A549 (cell line): Measurements from ENCODE around the gene SLC7A4. TPM values are rescaled to one million over a fixed set of nuclear protein-coding genes. Genes with fewer than 3 reads are reported as not detected.
"Not testable (repeated sequence)": the region's sequence is repeated elsewhere in the genome, so short reads cannot be mapped to it uniquely, and the experiment has no call there.

Experiments
- ATAC-seq, 2 experiments: fragments of 200-7000 bp in 1 of 2; fragments of >200 bp in 1 of 2; cut with Nextera tagmentation in 1 of 2; cut with Tn5 transposase in 1 of 2; 3 replicates each; pipeline versions ENCODE4 v1.8.0 to v1.9.1; 2018 to 2020; ENCODE audit warnings: mild to moderate bottlenecking in 1 of 2, moderate library complexity in 1 of 2
- CTCF ChIA-PET: fragments of 300-600 bp; sonication (Branson Sonifier 250); formaldehyde crosslinking; extraction: SDS; loops from one replicate; lab custom pipeline; 2021; ENCODE audit warnings: antibody characterized with exemption, inconsistent platforms; lab: Yijun Ruan, JAX
- POLR2A ChIA-PET: fragments of 350-600 bp; formaldehyde crosslinking; extraction: SDS; loops from one replicate; lab custom pipeline; 2021; ENCODE audit warnings: antibody characterized with exemption, inconsistent platforms; lab: Yijun Ruan, JAX
- DNase-seq, 2 experiments: peaks; one replicate each; pipeline versions ENCODE4 v3.0.0 to v3.0.0-alpha.2; 2011 to 2016; ENCODE audit warnings: low read depth in 1 of 2, low spot score in 1 of 2
- FAIRE-seq: peaks from 2 replicates; lab custom pipeline; 2011; peaks lifted over from hg19 to GRCh38; lab: Jason Lieb, UNC
- H3K27ac ChIP-seq, 2 experiments: fragments of >200 bp; sonication (Bioruptor Twin); formaldehyde crosslinking; 3 replicates each; pipeline ENCODE4 v1.5.1; 2016 to 2017
- H3K4me1 ChIP-seq: fragments of >200 bp; sonication (Bioruptor Twin); formaldehyde crosslinking; 3 replicates; pipeline ENCODE4 v1.6.1; 2016
- H3K4me2 ChIP-seq: fragments of >200 bp; sonication (Bioruptor Twin); formaldehyde crosslinking; 3 replicates; pipeline ENCODE4 v1.6.1; 2016
- H3K4me3 ChIP-seq: fragments of >200 bp; sonication (Bioruptor Twin); formaldehyde crosslinking; 3 replicates; pipeline ENCODE4 v1.5.1; 2016
- H3K9me3 ChIP-seq: fragments of >200 bp; sonication (Bioruptor Twin); formaldehyde crosslinking; 3 replicates; pipeline ENCODE4 v1.6.1; 2016
- ATOH8 ChIP-seq: fragments of 250-450 bp; sonication (Bioruptor Pico); IDR thresholded peaks from 2 replicates; pipeline ENCODE4 v1.5.0; 2020; ENCODE audit warnings: low read depth, mild to moderate bottlenecking, moderate library complexity
- EHMT2 ChIP-seq: fragments of 200-600 bp; sonication (generic); IDR thresholded peaks from 2 replicates; pipeline ENCODE4 v1.6.1; 2016; ENCODE audit warnings: antibody characterized with exemption, low read depth, mild to moderate bottlenecking, moderate library complexity
- EP300 ChIP-seq, 2 experiments: fragments of >200 bp; sonication (Bioruptor Twin); formaldehyde crosslinking; IDR thresholded peaks; 2 replicates in 1 of 2; 3 replicates in 1 of 2; pipeline ENCODE4 v1.6.1; 2016 to 2017
- ESRRA ChIP-seq: fragments of 150-350 bp; IDR thresholded peaks from 2 replicates; pipeline ENCODE4 v1.6.1; 2014; ENCODE audit warnings: mild to moderate bottlenecking, low read length, borderline replicate concordance
- HDAC2 ChIP-seq: fragments of 200-600 bp; sonication (generic); IDR thresholded peaks from 2 replicates; pipeline ENCODE4 v1.6.1; 2016
- JUNB ChIP-seq: fragments of >200 bp; sonication (Bioruptor Twin); formaldehyde crosslinking; IDR thresholded peaks from 2 replicates; pipeline ENCODE4 v1.6.1; 2016
- MAFK ChIP-seq: fragments of 450-650 bp; IDR thresholded peaks from 2 replicates; pipeline ENCODE4 v1.6.1; 2014; ENCODE audit not compliant: partially characterized antibody
- MAX ChIP-seq: IDR thresholded peaks from 2 replicates; pipeline ENCODE4 v1.6.1; 2012
- MAZ ChIP-seq: fragments of 150-350 bp; IDR thresholded peaks from 2 replicates; pipeline ENCODE4 v1.6.1; 2014; ENCODE audit warnings: antibody characterized with exemption, low read depth, low read length, borderline replicate concordance
- POLR2A ChIP-seq: IDR thresholded peaks from 2 replicates; pipeline ENCODE4 v1.6.1; 2012; ENCODE audit warnings: mild to moderate bottlenecking, low read length
- POLR2AphosphoS2 ChIP-seq: conservative IDR thresholded peaks from 2 replicates; pipeline ENCODE4 v1.6.1; 2012; ENCODE audit warnings: low read length, improper control_type of control experiment, inconsistent platforms
- RCOR1 ChIP-seq: fragments of 150-350 bp; IDR thresholded peaks from 2 replicates; pipeline ENCODE4 v1.6.1; 2014; ENCODE audit warnings: antibody characterized with exemption, low read length, low read depth
- REST ChIP-seq: fragments of 200-600 bp; sonication (generic); IDR thresholded peaks from 2 replicates; pipeline ENCODE4 v1.6.1; 2016; ENCODE audit warnings: antibody characterized with exemption, mild to moderate bottlenecking, moderate library complexity
- ZFP36 ChIP-seq: fragments of 450-650 bp; IDR thresholded peaks from 2 replicates; pipeline ENCODE4 v1.6.1; 2014; ENCODE audit warnings: borderline replicate concordance; ENCODE audit not compliant: partially characterized antibody
- WGBS: methylation state at CpG from one replicate; pipeline ENCODE4 v1.1.6; 2017; ENCODE audit errors: missing lambda C conversion rate; 5-methylcytosine and 5-hydroxymethylcytosine counted together
- polyA plus RNA-seq, 4 experiments: library from polyadenylated mRNA; depleted of rRNA in 3 of 4; stranded (reverse); fragments of >200 nt; fragmentation: RNase III in 1 of 4; extraction: RNeasy Plus Mini Kit Qiagen cat#74134 plus additional on column Dnase treatment in 1 of 4; gene quantifications; 2 replicates in 3 of 4; 3 replicates in 1 of 4; pipeline ENCODE4 v1.2.3, GENCODE V29; 2011 to 2017
- TF ChIP-seq, protein P1 (sequence below): fragments of >200 bp; sonication (Bioruptor Twin); formaldehyde crosslinking; IDR thresholded peaks from 2 replicates; pipeline ENCODE4 v1.6.1; 2016
- TF ChIP-seq, protein P2 (sequence below): fragments of >200 bp; sonication (Bioruptor Twin); formaldehyde crosslinking; IDR thresholded peaks from 3 replicates; pipeline ENCODE4 v1.6.1; 2016

The SLC7A4 gene
- polyA plus RNA-seq, 2 of the 4 experiments (the other 2 are of a cell fraction): not detected

DNA sequence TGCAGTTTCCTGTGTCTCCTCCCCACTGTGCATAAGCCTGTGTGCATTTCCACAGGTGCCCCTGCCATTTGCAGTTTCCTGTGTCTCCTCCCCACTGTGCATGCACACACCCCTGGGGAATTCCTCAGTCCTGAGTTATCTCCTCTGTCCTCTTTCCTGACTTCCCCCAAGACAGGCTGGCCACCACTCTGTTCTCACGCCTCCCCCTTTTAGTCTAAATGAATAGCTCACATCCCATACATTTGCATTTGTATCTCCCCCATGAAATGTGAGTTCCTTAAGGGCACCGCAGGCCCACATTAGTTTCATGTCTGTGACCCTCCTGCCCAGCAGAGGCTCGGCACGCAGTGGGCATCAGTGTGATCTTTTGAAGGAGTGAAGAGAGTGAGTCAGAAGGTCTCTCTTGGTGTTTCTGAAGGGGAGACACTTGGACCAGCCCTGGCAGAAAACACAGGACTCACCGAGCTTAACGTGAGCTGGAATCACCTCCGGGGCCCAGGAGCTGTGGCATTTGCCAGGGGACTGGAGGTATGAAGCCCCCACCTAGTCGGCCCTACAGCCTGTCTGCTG, 19.6 kb upstream of the SLC7A4 start (continued):
- TF ChIP-seq REST (no peak), ATOH8 (CRISPR knock-in tag) (no peak), EP300 (IDR thresholded peaks at IDR 0.05) (no peak), ZFP36 (no peak)
- TF ChIP-seq, protein P1, sequence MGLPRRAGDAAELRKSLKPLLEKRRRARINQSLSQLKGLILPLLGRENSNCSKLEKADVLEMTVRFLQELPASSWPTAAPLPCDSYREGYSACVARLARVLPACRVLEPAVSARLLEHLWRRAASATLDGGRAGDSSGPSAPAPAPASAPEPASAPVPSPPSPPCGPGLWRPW: no peak

- no peak overlapping the region for H3K27ac ChIP-seq
- H3K4me3 ChIP-seq: no peak overlapping the region
- ATAC-seq (no peak), DNase-seq (no peak)
- ChIA-PET POLR2A (no interaction called here), CTCF (interaction anchor here (0.9 kb wide), 1 partner anchor 52 kb away, joined by 4 read pairs; no protein-coding TSS in a partner anchor)
- no peaks in the 10 kb centered on the region for H3K4me1 ChIP-seq
- WGBS: 83% methylated on average over 9 of the region's 9 CpGs
- TF ChIP-seq MAX (no peak), HDAC2 (no peak), POLR2AphosphoS2 (no peak), ESRRA (no peak), RCOR1 (no peak), MAFK (no peak), POLR2A (no peak), EHMT2 (no peak), MAZ (no peak), JUNB (no peak)
- TF ChIP-seq, protein P2, sequence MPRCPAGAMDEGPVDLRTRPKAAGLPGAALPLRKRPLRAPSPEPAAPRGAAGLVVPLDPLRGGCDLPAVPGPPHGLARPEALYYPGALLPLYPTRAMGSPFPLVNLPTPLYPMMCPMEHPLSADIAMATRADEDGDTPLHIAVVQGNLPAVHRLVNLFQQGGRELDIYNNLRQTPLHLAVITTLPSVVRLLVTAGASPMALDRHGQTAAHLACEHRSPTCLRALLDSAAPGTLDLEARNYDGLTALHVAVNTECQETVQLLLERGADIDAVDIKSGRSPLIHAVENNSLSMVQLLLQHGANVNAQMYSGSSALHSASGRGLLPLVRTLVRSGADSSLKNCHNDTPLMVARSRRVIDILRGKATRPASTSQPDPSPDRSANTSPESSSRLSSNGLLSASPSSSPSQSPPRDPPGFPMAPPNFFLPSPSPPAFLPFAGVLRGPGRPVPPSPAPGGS: no peak
- TF ChIP-seq, all 56 proteins: peak for 0
- Histone ChIP-seq H3K9me3 (no peaks in the 10 kb centered on the region), H3K4me2 (no peak overlapping the region)
- FAIRE-seq: no peak
These were observed 18.9 kb upstream of the SLC7A4 start for GRCh38 chr22:21051145-21051830.

DNA sequence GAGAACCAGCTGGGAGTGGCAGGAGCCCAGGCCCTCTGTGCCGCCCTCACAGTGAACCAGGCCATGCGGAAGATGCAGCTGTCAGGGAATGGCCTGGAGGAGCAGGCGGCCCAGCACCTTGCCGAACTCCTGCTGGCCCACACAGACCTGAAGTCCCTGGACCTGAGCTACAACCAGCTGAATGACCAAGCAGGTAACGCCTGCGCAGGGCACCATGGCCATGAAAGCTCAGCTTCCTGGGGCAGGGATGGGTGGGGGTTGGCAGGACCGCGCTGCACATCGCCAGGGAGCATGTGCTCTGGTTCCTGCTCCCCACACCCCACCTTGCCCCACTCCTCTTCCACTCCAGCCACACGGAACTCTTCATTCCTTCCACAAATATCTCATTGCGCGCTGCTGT, 16.6 kb upstream of the SLC7A4 start:
- H3K27ac ChIP-seq, H3K9me3 ChIP-seq, H3K4me3 ChIP-seq, ATAC-seq, DNase-seq, FAIRE-seq, H3K4me2 ChIP-seq, POLR2A ChIA-PET, H3K4me1 ChIP-seq: not testable (repeated sequence)
- CTCF ChIA-PET: interaction anchor here (1.0 kb wide), 2 partner anchors 11 to 55 kb away, joined by 3 to 4 read pairs; no protein-coding TSS in a partner anchor
- 93% methylated on average over 2 of the region's 12 CpGs for WGBS

- H3K4me2 ChIP-seq, ATAC-seq, POLR2A ChIA-PET, H3K4me3 ChIP-seq, H3K27ac ChIP-seq, FAIRE-seq, DNase-seq, H3K9me3 ChIP-seq, CTCF ChIA-PET: not testable (repeated sequence)
- WGBS: 40% methylated on average over 1 of the region's 5 CpGs
- peaks cover 10% of the 10 kb centered on the region for H3K4me1 ChIP-seq
These were observed 16.1 kb upstream of the SLC7A4 start for GRCh38 chr22:21048448-21048847.
